ENCODE measurements around the gene IMPG1. TPM values are rescaled to one million over a fixed set of nuclear protein-coding genes. Genes with fewer than 3 reads are reported as not detected.

Gene IMPG1
- polyA plus RNA-seq, 3 donors, result not detected

GRCh38 chr6:76003686-76004085 lies 68.8 kb downstream of the IMPG1 start:
- Histone ChIP-seq H3K4me3 (replicated peaks in 1 of 3; ENCODE audit: low read depth in 2 of 3, low read length in 3 of 3) (no peak overlapping the region), H3K27ac (ENCODE audit: low read depth in 1 of 2, low read length in 2 of 2) (no peak overlapping the region), H3K79me2 (ENCODE audit: insufficient read depth, low read length) (no peaks in the 10 kb centered on the region), H2AFZ (ENCODE audit: insufficient read depth, low read depth, low read length, poor library complexity, severe bottlenecking) (no peak overlapping the region), H3K9ac (ENCODE audit: insufficient read depth, low read length, poor library complexity, severe bottlenecking) (no peak overlapping the region), H3K36me3 (replicated peaks in 1 of 2; ENCODE audit: control insufficient read depth in 1 of 2, insufficient read depth in 2 of 2, low read length in 2 of 2) (no peaks in the 10 kb centered on the region), H4K20me1 (ENCODE audit: insufficient read depth, low read length) (no peaks in the 10 kb centered on the region), H3K27me3 (ENCODE audit: control insufficient read depth in 2 of 2, insufficient read depth in 2 of 2, low read length in 2 of 2) (no peaks in the 10 kb centered on the region), H3K9me3 (replicated peaks in 1 of 2; ENCODE audit: control insufficient read depth in 1 of 2, insufficient read depth in 1 of 2, low read length in 2 of 2) (no peaks in the 10 kb centered on the region), H3K4me1 (ENCODE audit: control insufficient read depth in 1 of 2, insufficient read depth in 2 of 2, low read length in 2 of 2) (no peaks in the 10 kb centered on the region), H3K4me2 (replicated peaks; ENCODE audit: extremely low read depth, low read length, poor library complexity, severe bottlenecking) (no peak overlapping the region)
- H3K27ac Mint-ChIP-seq, result no peak overlapping the region
- no peaks in the 10 kb centered on the region for H3K4me1 Mint-ChIP-seq
- H3K4me3 Mint-ChIP-seq, result no peak overlapping the region
- TF ChIP-seq, protein P1, sequence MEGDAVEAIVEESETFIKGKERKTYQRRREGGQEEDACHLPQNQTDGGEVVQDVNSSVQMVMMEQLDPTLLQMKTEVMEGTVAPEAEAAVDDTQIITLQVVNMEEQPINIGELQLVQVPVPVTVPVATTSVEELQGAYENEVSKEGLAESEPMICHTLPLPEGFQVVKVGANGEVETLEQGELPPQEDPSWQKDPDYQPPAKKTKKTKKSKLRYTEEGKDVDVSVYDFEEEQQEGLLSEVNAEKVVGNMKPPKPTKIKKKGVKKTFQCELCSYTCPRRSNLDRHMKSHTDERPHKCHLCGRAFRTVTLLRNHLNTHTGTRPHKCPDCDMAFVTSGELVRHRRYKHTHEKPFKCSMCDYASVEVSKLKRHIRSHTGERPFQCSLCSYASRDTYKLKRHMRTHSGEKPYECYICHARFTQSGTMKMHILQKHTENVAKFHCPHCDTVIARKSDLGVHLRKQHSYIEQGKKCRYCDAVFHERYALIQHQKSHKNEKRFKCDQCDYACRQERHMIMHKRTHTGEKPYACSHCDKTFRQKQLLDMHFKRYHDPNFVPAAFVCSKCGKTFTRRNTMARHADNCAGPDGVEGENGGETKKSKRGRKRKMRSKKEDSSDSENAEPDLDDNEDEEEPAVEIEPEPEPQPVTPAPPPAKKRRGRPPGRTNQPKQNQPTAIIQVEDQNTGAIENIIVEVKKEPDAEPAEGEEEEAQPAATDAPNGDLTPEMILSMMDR (IDR thresholded peaks at IDR 0.05), result no peak
- H3K36me3 Mint-ChIP-seq, result no peaks in the 10 kb centered on the region
- WGBS (ENCODE audit: insufficient coverage), result no CpG with 5 or more reads among the region's 2 CpGs
- H3K9me3 Mint-ChIP-seq, result peaks cover 0 to 7% (median 0%) of the 10 kb centered on the region in 7 donors
- H3K27me3 Mint-ChIP-seq (ENCODE audit: low read depth in 3 of 3), result no peaks in the 10 kb centered on the region
- intact Hi-C loops (cut with micrococcal nuclease), result no loop called here
- no peak for DNase-seq

GRCh38 chr6:76003113-76003512 lies 69.3 kb downstream of the IMPG1 start:
- H3K4me1 ChIP-seq (ENCODE audit: control insufficient read depth in 1 of 2, insufficient read depth in 2 of 2, low read length in 2 of 2), result no peaks in the 10 kb centered on the region
- no peaks in the 10 kb centered on the region for H4K20me1 ChIP-seq (ENCODE audit: insufficient read depth, low read length)
- no peak overlapping the region for H3K4me3 Mint-ChIP-seq
- H3K9me3 ChIP-seq (replicated peaks in 1 of 2; ENCODE audit: control insufficient read depth in 1 of 2, insufficient read depth in 1 of 2, low read length in 2 of 2), result no peaks in the 10 kb centered on the region
- no peaks in the 10 kb centered on the region for H3K36me3 Mint-ChIP-seq
- H3K9me3 Mint-ChIP-seq, result peaks cover 0 to 7% (median 0%) of the 10 kb centered on the region in 7 donors
- no peak overlapping the region for H3K4me2 ChIP-seq (replicated peaks; ENCODE audit: extremely low read depth, low read length, poor library complexity, severe bottlenecking)
- no peaks in the 10 kb centered on the region for H3K27me3 Mint-ChIP-seq (ENCODE audit: low read depth in 3 of 3)
- H3K27ac Mint-ChIP-seq, result no peak overlapping the region
- H2AFZ ChIP-seq (ENCODE audit: insufficient read depth, low read depth, low read length, poor library complexity, severe bottlenecking), result no peak overlapping the region
- no peaks in the 10 kb centered on the region for H3K4me1 Mint-ChIP-seq
- H3K27ac ChIP-seq (ENCODE audit: low read depth in 1 of 2, low read length in 2 of 2), result no peak overlapping the region
- no CpG with 5 or more reads among the region's 1 CpG for WGBS (ENCODE audit: insufficient coverage)
- TF ChIP-seq, protein P1 (IDR thresholded peaks at IDR 0.05), result no peak
- no peaks in the 10 kb centered on the region for H3K79me2 ChIP-seq (ENCODE audit: insufficient read depth, low read length)
- H3K4me3 ChIP-seq (replicated peaks in 1 of 3; ENCODE audit: low read depth in 2 of 3, low read length in 3 of 3), result no peak overlapping the region
- DNase-seq, result no peak
- no peaks in the 10 kb centered on the region for H3K27me3 ChIP-seq (ENCODE audit: control insufficient read depth in 2 of 2, insufficient read depth in 2 of 2, low read length in 2 of 2)
- intact Hi-C loops (cut with micrococcal nuclease), result no loop called here
- no peak overlapping the region for H3K9ac ChIP-seq (ENCODE audit: insufficient read depth, low read length, poor library complexity, severe bottlenecking)
- H3K36me3 ChIP-seq (replicated peaks in 1 of 2; ENCODE audit: control insufficient read depth in 1 of 2, insufficient read depth in 2 of 2, low read length in 2 of 2), result no peaks in the 10 kb centered on the region
